GM12878 (cell line): ENCODE data around the gene POGZ.
A peak's percentile ranks its signal among the peaks of the same experiment; 100 is the strongest.

Source experiments
- ATF2 ChIP-seq: IDR thresholded peaks from 2 replicates; pipeline ENCODE4 v1.6.1; 2012; ENCODE audit warnings: low read length, inconsistent platforms
- ETV6 ChIP-seq, 2 experiments: fragments of 450-650 bp in 1 of 2; IDR thresholded peaks in 1 of 2; conservative IDR thresholded peaks in 1 of 2; 2 replicates each; pipeline ENCODE4 v1.6.1; 2014; ENCODE audit warnings: antibody characterized with exemption in 1 of 2, borderline replicate concordance in 1 of 2, low read depth in 1 of 2, mild to moderate bottlenecking in 1 of 2, moderate library complexity in 1 of 2
- JUND ChIP-seq: IDR thresholded peaks from 2 replicates; pipeline ENCODE4 v1.6.1; 2012; ENCODE audit warnings: low read depth, mild to moderate bottlenecking, low read length, improper control_type of control experiment, moderate library complexity
- NR2C2 ChIP-seq: IDR thresholded peaks from 2 replicates; pipeline ENCODE4 v1.6.1; 2011; ENCODE audit warnings: borderline replicate concordance, low read depth; ENCODE audit not compliant: control insufficient read depth, insufficient read length
- PBX3 ChIP-seq: IDR thresholded peaks from 2 replicates; pipeline ENCODE4 v1.6.1; 2011; ENCODE audit warnings: mild to moderate bottlenecking, low read depth, low read length, moderate library complexity; ENCODE audit not compliant: insufficient replicate concordance
- RAD21 ChIP-seq: IDR thresholded peaks from 2 replicates; pipeline ENCODE4 v1.6.1; 2011; ENCODE audit warnings: mild to moderate bottlenecking, low read depth, low read length, moderate library complexity; ENCODE audit not compliant: insufficient read depth
- TCF12 ChIP-seq: IDR thresholded peaks from 2 replicates; pipeline ENCODE4 v1.6.1; 2011; ENCODE audit warnings: low read depth, mild to moderate bottlenecking, low read length
- YY1 ChIP-seq: IDR thresholded peaks from 2 replicates; pipeline ENCODE4 v1.6.1; 2011; ENCODE audit warnings: low read depth, mild to moderate bottlenecking, low read length
- TF ChIP-seq, protein P1 (sequence below), 3 experiments: IDR thresholded peaks in 2 of 3; conservative IDR thresholded peaks in 1 of 3; 2 replicates each; pipeline ENCODE4 v1.5.1; 2011; ENCODE audit warnings: low read depth in 3 of 3, low read length in 3 of 3, mild to moderate bottlenecking in 3 of 3, control low read depth in 2 of 3, moderate library complexity in 2 of 3, inconsistent platforms in 1 of 3, mixed read lengths in 1 of 3; ENCODE audit not compliant: control insufficient read depth in 2 of 3, insufficient read depth in 1 of 3; ENCODE audit errors: extremely low read depth in 1 of 3

DNA sequence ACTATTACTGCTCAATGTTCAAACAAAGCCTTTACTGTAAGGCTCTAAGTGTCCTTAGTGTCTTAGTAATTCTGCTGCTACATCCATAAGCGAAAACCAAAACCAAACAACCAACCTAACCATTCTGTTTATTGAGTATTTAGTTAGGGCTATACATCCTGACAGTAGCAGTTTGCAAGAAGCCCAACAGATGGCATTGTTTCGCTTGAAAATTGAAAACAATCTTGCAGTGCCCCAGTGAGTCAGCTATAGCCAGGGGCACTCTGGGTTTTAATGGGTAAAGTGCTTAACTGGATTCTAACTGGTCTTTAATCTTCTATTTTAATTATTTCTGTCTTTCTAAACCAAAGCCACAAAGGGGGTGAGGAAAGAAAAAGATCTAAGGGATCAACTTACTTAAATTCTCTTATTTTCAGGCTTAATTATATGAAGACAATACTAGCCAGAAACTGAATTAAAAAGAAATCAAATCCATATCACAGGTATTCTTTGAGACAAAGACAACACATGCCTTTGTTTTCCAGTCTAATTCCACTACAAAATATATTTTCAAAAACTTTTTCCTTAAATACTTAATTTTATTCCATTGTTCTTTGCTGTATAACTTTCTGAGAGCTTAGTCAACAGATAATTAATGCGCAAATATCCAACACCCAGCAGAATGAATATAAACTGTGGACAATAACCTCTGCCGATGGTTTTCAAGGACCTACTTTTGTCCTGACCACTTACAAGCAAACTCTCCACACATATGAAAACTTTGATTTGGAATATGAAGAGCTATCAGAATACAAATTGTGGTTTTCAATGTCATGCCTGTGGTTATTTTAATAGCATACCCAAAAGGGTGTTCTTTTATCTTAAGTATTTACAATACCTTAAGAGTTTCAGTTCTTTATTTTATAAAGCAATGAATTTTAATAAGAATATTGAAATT, 15.2 kb downstream of the POGZ start:
- TF ChIP-seq PBX3 = no peak
- TF ChIP-seq, protein P1, sequence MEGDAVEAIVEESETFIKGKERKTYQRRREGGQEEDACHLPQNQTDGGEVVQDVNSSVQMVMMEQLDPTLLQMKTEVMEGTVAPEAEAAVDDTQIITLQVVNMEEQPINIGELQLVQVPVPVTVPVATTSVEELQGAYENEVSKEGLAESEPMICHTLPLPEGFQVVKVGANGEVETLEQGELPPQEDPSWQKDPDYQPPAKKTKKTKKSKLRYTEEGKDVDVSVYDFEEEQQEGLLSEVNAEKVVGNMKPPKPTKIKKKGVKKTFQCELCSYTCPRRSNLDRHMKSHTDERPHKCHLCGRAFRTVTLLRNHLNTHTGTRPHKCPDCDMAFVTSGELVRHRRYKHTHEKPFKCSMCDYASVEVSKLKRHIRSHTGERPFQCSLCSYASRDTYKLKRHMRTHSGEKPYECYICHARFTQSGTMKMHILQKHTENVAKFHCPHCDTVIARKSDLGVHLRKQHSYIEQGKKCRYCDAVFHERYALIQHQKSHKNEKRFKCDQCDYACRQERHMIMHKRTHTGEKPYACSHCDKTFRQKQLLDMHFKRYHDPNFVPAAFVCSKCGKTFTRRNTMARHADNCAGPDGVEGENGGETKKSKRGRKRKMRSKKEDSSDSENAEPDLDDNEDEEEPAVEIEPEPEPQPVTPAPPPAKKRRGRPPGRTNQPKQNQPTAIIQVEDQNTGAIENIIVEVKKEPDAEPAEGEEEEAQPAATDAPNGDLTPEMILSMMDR (IDR thresholded peaks at IDR 0.05 in 2 of 3, conservative IDR thresholded peaks at IDR 0.05 in 1 of 3; ENCODE audit: control insufficient read depth in 2 of 3, extremely low read depth in 1 of 3, insufficient read depth in 1 of 3, low read depth in 3 of 3, low read length in 3 of 3) = peak; percentile 63 to 86 (median 78)
- no peak for TF ChIP-seq ETV6 (conservative IDR thresholded peaks at IDR 0.05 in 1 of 2, IDR thresholded peaks at IDR 0.05 in 1 of 2; ENCODE audit: borderline replicate concordance in 1 of 2, low read depth in 1 of 2)
- TF ChIP-seq NR2C2 = no peak
- no peak for TF ChIP-seq TCF12
- TF ChIP-seq YY1 = no peak
- no peak for TF ChIP-seq JUND
- peak; percentile 79 for TF ChIP-seq RAD21
- no peak for TF ChIP-seq ATF2
